Activated CD4-positive, alpha-beta T cell treated with anti-CD3 and anti-CD28 coated beads, Interleukin-2, Interleukin-6, amounts not matched to agents 100 ng/mL and 50 ng/mL, durations not matched to agents 16 hours and 8 hours (primary cell): ENCODE measurements around the gene ABCC6.

ENCODE experiments used
- DNase-seq: peaks from one replicate; pipeline ENCODE4 v3.0.0-alpha.2; 2020

Gene ABCC6

DNA sequence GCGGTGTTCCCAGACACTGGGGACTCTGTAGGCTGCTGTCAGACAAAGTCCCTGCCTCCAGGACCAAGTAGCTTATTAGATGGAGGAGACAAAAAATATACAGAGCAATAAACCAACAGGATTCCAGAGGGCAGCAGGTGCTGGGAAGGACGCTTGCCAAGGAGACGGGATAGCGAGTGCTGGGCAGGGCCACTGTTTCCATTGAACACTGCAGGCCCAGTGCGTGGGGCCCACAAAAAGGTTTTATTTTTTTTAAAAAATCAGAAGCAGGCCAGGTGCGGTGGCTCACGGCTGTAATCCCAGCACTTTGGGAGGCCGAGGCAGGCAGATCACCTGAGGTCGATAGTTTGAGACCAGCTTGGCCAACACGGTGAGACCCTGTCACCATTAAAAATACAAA, 84.2 kb downstream of the ABCC6 start:
- DNase-seq, result no peak

DNA sequence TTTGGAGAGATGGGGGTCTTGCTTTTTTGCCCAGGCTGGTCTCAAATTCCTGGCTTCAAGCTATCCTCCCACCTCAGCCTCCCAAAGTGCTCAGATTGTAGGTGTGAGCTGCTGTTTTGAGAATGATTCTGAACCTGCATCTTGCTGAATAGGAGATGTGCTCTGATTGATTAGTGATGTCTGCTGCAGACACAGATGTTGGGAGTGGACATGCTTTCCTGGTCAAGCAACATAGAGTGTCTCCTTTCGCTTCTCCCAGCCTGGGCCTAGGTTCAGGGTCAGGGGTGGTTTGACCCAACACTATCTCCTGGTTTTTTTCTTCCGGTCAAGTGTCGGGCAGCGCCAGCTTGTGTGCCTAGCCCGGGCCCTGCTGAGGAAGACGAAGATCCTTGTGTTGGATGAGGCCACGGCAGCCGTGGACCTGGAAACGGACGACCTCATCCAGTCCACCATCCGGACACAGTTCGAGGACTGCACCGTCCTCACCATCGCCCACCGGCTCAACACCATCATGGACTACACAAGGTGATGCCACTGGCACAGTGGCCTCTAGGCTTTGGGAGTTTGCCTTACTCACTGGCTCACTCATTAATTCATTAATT, 85.2 kb downstream of the ABCC6 start:
- DNase-seq, result no peak

DNA sequence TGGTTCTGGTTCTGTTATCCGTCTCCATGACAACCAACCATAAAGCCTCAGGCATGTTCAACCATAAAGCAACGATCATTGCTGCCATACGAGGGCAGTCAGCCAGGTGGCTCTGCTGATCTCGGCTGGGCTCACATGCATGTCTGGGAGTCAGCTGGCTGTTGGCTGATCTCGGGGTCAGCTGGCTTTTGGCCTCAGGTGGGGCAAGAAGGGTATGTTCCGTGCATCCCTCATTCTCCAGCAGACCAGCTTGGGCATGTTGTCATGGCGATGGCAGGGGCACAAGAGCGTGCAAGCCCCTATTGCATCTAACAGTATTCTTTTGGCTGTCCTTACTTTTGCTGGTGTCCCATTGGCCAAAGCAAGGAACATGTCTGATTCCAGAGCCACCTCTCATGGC, 86.2 kb downstream of the ABCC6 start:
- DNase-seq, result no peak

GRCh38 chr16:16136588-16136987, 86.7 kb downstream of the ABCC6 start:
- DNase-seq, result no peak

- no peak for DNase-seq
These were observed 89.2 kb downstream of the ABCC6 start for GRCh38 chr16:16133943-16134604.

DNA sequence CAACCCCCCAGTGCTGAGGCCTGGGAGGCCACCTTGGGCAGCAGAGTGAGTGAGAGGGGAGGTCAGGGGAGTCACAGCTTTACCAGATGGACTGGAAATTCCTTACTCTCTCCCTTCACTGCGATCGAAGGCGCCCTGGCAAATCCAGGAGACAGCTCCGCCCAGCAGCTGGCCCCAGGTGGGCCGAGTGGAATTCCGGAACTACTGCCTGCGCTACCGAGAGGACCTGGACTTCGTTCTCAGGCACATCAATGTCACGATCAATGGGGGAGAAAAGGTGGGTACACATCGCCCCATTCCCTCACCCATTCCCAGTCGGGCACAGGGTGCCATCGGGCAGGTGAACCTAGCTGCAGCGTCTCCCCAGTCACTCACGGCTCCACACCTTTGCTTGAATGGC, 91.6 kb downstream of the ABCC6 start:
- no peak for DNase-seq

GRCh38 chr16:16131204-16131603, 92.1 kb downstream of the ABCC6 start:
- no peak for DNase-seq

DNA sequence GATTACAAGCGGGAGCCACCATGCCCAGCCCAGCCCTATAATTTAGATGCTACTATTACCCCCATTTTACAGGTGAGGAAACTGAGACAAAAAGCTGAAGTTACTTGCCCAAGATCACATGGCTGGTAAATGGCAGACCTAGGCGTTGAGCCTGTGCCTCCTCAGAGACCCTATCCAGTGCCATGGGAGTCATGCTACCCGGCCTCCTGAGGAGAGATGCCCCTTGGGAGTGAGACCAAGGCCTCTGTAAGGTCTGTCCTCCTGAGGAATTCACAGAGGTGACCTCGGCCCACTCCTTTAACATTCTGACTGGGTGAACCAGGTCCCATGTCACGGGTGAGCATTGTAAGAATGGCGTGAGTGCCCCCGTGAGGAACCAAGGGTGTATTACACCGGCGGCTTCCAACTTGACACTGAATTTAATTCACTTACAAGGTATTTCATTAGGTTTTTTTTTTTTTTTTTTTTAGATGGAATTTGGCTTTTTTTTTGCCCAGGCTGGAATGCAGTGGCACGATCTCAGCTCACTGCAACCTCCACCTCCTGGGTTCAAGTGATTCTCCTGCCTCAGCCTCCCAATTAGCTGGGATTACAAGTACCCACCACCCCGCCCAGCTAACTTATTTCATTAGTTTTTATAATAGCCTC, 95.7 kb downstream of the ABCC6 start:
- DNase-seq, result peak; percentile 79

- DNase-seq, result no peak
These were observed 96.4 kb downstream of the ABCC6 start for GRCh38 chr16:16126896-16127295.

- no peak for DNase-seq
These were observed 98.3 kb downstream of the ABCC6 start for GRCh38 chr16:16124974-16125373.

GRCh38 chr16:16124438-16124837, 98.9 kb downstream of the ABCC6 start:
- no peak for DNase-seq

- DNase-seq, result no peak
These were observed 101.0 kb downstream of the ABCC6 start for GRCh38 chr16:16122264-16122663.

- DNase-seq, result peak; percentile 12
These were observed 102.0 kb downstream of the ABCC6 start for GRCh38 chr16:16121185-16121727.

GRCh38 chr16:16120382-16121184, 102.7 kb downstream of the ABCC6 start:
- no peak for DNase-seq

DNA sequence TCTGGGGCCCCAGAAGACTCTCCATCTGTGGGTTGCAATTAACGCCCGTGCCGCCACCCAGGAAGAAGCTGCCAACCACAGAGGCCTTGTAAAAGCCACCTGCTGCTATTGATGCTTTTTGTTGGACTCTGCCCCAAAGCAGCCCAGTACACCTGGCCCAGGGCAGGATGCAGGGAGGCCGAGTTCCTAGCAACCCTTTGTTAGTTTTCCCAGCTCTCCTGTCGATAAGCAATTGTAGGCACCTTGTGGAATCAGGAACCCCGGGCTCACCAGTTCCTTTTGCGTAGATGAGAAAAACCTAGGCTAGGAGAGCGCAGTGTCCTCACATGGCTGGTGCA, 103.3 kb downstream of the ABCC6 start:
- DNase-seq, result peak; percentile 8

DNA sequence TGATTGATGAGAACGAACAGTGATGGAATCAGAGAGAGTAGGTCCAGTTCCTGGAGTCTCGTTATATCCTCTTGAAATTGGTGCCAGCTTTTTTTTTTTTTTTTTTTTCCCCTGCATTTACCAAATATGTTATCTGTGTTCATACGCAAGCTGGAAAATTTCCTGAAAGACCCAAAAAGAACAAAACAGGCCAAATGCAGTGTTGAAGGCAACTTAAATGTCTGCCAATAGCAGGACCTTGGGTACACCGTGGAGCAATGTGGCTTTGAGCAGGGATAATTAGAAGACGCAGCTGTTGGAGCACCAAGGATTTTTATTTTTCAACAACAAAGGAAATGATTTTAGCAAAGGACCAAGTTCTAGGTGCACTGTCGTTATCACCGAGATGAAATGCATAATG, 105.0 kb downstream of the ABCC6 start:
- DNase-seq, result no peak

- no peak for DNase-seq
These were observed 106.5 kb downstream of the ABCC6 start for GRCh38 chr16:16116841-16117240.

DNA sequence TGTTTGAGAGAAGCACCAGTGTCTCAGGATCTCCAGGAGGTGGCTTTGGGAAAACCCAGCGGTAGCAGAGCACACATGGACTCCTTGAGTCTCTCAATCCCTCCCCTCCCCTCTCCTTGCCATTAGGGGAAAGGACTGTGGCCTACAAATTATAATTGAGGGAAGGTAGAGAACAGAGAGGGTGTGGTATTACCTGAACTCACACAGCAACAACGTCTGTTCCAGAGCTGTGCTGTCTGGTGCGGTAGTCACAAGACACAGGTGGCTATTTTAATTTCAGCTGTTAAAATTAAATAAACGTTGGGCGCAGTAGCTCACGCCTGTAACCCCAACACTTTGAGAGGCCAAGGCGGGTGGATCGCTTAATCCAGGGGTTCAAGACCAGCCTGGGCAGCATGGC, 110.2 kb downstream of the ABCC6 start:
- DNase-seq, result no peak

DNA sequence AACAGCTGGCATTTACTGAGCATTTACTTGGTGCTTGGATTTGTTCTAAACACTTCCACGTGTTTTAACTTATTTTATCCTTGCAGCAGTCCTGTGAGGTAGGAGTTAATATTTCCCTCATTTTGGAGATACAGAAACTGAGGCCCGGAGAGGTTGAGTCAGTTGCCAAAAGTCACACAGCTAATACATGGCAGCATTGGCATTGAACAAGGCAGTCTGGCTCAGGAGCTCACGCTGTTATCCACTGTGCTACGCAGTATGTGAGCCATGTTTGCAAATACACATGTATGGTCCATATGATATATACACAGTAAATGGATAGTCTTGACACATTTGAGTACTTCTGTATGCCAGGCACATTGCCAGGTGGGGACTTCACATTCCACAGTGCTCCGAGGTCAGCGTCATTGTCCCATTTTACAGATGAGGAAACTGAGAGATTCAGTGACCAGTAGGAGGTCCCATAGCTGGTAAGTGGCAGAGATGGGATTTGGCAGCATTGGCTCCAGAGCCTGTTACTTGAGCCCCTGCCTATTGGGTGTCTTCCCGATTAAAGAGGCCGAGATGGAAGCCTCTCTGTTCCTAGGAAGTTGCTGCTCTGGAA, 110.7 kb downstream of the ABCC6 start:
- DNase-seq, result no peak

DNA sequence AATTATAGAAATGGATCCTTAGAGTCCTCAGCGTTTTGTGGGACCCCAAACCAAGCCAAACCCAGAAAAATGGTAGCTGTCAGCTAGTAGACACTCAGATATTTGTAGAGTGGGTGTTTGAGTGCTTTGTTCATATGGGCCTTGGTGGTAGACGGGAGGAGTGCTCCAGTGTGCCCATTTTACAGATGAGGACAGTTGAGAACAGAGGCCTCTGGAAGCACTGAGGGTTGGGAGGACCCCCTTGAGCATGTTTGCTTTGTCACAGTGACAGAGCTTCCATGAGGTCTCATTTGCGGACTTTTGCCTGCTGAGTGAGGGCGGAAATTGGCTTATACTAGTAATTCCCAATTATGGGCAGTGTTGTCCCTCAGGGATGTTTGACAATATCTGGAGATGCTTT, 111.7 kb downstream of the ABCC6 start:
- DNase-seq, result no peak

GRCh38 chr16:16110111-16110490, 113.2 kb downstream of the ABCC6 start:
- DNase-seq, result no peak

DNA sequence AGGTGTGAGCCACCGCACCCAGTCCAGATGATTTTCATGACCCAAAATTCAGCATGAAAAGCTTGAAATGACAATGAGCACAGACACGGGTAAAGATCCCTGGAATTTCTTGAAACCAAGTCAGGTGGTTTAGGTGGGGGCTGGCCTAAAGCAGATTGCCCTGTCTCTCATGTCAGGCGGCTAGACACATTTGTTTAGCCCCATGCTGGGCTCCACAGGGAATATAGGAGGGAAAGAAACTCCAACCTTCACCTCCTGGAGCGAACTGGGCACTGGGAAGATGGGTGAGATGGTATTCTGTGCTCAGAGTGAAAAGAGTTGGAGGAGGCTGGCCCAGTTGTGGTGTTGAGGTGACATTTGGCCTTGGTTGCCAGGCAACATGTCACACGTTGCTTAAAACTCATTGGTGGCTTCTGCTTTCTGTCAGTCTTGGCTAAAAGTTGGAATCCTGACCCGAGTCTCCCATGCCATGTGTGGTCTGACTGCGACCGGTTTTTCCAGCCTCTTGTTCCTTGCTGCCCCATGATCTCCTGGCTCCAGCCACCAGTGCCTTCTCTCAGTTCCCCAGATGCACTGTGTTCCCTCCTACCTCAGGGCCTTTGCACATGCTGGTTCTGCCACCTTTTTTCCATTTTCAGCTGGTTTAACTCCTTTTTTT, 113.7 kb downstream of the ABCC6 start:
- DNase-seq, result no peak

DNA sequence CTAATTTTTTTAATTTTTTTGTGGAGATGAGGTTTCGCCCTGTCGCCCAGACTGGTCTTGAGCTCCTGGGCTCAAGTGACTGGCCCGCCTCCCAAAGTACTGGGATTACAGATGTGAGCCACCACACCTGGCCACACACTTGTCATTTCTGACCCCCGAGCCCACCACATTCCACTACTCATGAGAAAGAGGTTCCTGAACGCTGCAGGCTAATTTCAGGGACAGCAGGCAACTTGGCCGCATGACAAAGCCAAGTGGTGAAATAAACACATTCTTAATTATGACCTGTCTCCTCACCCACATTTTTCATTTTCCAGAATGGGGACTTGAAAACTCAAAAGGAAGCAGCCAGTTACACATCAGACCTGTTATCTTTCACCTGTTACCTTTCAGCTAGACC, 114.5 kb downstream of the ABCC6 start:
- DNase-seq, result no peak
